GM18858 (cell line): ENCODE results near the gene RAB3C.

Experiments
- ATAC-seq: cut with Tn5 transposase; IDR thresholded peaks from one replicate; pipeline ENCODE4 v1.9.1; 2021; ENCODE audit not compliant: unreplicated experiment

The RAB3C gene

DNA sequence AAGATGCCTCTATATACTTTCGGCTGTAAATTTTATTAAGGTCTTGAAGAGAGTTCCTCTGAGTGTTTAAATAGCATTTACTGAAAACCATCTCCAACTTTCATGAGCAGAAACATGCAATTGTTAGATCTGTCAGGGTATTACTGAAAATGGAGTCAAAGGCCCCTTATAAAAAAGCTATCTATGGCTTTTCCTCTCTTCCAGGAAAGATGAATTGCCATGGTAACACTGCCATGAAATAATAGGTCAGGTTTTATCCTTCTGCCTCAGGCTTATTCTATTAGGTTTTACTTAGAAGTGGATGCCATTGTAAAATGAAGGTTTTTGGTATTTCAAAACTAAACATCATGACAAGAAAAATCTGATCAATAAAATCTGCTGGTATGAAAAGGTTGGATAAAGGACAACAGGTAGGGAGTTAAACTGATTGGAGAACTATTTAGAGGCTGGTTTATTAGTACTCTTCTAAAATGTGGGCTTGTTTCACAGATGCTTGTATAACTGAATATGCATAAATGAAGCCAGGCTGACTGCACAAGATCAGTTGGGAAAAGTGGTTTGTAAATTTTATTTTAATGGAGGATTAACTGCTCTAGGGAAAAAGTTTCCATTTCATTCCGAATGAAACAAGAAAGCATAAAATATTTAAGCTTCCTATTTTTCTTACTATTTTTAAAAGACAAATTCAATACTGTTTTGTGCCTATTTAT, 135.5 kb downstream of the RAB3C start:
- no peak for ATAC-seq

DNA sequence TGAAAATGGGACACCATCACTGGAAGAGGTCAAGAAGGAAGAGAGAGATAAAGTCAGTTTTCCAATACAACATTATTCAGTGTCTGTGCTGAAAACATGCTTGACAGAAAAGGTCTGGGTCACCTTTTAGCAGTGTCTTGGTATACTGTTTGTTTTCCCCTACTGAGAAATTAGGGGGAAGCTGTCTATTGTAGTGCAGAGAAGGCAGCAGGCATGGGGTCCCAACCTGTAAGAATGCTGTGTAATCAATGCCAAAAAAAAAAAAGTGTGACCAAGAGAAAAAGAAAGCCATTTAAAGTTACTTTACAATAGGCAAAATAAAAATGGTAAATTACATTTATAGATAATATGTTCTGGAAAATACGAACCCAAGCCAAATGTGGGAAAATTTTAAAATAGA, 139.3 kb downstream of the RAB3C start:
- no peak for ATAC-seq

DNA sequence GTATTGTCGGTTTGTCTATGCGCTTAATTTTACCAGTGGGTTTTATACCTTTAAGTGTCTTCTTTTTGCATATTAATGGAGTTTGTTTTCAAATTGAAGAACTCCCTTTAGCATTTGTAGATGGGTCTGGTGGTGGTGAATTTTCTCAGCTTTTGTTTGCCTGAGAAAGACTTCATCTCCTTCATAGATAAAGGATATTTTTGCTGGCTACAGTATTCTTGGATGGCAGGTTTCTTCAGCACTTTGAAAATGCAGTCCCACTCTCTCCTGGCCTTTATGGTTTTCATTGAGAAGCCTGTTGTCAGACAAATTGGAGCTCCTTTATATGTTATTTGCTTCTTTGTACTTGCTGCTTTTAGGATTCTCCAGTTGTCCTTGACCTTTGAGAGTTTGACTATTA, 142.1 kb downstream of the RAB3C start:
- no peak for ATAC-seq

DNA sequence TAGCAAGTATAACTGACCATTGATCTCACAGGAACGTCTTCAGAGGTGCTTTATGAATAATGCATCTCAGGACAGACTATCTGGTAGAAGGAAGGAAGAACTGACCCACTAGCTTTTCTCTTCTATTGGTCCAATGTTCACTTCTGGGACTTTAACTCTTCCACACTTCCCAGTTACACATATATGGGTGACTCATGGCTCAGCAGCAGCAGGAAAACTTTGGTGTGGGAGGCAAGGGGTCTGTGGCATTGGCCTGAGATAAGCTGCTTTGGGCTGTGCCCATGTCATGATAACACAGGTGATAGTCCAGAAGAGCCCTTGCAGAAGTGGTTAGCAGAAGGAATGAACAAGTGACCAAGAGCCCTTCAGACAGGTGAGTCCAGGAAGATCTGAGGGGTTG, 148.8 kb downstream of the RAB3C start:
- ATAC-seq, result no peak

DNA sequence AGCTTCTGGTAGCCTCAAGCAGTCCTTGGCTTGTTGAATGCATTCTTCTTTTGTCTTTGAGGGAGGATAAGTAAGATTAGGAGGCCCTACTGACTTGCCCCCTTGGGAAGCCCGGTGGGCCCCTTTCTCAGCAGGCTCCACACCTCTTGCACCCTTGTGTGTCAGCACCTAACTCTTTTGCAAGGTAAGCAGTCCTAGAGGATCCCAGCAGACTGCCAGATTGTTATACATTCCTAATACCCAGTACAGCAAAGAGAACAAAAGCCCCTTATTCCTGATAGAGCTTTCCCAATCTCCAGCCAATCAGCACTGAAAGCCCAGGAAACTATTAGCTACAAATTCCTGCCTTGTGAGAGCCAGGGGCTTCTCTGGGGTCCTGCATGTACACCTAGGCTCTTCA, 152.8 kb downstream of the RAB3C start:
- no peak for ATAC-seq

DNA sequence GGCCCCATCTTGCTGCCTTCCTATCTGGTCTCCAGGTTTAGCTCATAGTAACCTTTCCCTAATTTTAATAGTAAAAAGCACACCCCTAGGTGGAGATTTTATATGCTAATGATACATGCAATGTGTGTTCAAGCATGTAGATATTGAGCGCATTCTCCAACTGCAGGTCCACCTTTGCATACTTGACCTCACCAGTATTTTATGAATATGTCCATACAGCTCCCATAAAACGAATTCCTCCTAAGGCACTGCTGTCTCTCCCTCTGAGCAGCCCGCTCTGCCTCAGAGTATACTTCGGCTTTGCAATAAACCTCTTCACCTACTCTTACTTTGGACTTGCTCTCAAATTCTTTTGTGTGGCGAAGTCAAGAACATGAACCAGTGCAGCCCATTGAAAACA, 153.3 kb downstream of the RAB3C start:
- ATAC-seq, result no peak

DNA sequence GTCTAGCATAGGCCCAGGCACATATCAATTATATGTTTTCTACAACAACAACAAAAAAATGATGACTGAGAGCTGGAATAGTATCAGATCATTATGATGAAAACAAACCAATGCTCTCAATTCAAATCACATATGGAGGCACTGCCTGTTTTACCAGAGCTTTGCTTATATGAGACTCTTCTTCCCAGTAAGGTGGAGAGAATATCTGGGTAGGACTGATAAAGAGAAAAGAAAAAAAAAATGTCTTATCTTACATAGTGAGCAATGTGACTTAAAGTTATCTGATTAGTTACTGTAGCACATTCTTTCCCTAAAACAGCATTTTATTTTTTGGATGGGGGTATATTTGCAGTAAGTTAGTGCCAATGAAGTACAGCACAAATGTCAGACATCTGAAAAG, 154.8 kb downstream of the RAB3C start:
- no peak for ATAC-seq

DNA sequence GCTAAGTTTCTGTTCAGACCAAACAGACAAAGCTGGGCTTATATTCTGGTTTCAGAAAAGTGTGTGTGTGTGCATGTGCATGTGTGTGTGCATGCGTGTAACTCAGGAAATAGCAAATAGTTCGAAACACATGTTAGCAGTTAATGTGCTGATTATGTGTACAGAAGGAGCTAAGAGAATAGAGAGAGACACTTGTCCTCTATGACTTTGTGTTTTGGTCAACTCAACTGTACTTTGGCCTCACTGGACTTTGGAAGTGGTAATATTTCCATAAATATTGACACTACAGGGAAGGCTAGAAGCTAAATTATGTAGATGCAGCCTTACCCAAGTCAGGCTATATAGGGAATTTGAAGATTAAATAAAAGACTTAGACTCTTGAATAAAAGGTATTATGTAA, 155.5 kb downstream of the RAB3C start:
- no peak for ATAC-seq

DNA sequence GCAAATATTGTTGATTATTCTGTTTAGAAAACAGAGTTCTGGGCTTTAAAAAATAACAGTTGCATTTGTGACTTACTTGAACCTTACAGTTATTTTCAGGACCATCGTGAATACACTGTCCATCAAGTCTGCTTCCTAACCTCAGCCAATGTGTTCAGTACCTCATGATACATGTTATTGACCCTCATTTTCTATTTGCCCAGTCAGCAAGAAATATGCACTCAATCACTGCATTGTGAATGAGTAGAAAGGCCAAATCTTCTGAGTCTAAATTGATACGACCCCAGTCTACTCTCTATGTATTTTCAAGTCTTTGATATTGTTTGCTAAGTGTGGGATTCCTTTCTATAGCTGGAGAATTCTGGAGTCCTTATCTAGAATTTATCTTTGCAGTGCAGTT, 156.2 kb downstream of the RAB3C start:
- ATAC-seq, result no peak

DNA sequence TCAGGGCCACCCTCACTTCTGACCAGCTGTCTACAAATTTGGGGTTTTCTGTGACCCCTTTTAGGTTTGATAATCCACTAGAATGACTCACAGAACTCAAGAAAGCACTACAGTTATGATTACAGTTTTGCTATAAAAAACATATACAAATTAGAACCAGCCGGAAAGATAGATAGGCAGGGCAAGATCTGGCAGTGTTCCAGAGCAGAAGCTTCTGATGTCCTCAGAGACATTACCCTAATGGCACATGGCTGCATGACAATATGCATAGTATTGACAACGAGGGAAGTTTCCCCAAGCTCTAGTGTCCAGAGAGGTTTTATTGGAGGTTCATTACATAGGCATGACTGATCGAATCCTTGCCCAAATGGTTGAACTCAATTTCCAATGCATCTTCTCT, 158.1 kb downstream of the RAB3C start:
- ATAC-seq, result no peak

DNA sequence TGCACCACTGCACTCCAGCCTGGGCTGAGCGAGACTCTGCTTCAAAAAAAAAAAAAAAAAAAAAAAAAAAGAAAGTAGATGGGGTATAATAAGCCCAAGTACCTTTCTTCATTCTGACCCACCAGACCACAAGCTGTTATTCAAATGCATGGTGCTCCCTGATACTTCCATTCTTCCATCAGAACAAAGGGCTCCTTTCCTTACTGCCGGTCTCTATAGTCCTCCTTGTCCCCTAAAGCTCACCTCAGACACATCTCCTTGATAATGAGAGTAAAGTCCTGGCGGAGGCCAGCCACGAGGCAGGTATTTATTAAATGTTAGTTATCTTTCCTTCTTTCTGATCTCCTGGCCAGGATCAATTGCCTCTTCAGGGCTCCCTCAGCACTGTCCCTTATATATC, 162.5 kb downstream of the RAB3C start:
- ATAC-seq, result no peak

DNA sequence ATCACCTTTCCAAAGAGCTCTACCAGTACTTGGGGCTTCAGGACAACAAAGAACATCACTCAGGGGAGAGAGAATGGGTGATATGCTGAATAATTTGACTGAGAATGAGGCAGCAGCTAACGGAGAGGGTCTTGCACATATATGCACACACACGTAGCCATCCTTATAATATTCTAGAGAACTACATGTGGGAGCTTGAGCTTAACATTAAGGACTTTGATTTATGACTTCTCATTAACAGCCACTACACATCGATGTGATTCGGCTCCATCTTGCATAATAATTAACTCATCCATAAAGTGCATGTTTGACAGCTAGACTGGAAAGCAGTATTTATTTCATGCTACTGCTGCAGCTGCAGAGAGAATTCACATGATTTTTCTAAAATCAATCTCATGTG, 163.4 kb downstream of the RAB3C start:
- ATAC-seq, result no peak

DNA sequence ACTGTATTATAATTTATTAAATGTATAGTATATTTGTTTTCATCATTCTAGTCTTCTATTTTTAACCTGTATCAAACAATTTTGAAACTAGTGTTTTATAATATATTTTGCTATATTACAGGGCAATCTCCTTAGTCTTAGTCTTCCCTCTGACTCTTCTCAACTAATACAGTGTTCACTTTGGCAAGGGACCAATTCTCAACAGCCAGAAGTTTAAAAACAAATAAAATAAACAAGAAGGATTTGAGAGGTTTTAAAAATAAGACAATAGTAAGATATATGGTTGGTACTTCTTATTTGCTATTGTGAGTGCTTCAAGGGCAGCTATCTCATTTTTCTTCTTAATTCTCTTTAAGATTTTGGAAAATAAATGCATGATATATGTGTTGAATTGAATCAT, 167.2 kb downstream of the RAB3C start:
- ATAC-seq, result no peak

DNA sequence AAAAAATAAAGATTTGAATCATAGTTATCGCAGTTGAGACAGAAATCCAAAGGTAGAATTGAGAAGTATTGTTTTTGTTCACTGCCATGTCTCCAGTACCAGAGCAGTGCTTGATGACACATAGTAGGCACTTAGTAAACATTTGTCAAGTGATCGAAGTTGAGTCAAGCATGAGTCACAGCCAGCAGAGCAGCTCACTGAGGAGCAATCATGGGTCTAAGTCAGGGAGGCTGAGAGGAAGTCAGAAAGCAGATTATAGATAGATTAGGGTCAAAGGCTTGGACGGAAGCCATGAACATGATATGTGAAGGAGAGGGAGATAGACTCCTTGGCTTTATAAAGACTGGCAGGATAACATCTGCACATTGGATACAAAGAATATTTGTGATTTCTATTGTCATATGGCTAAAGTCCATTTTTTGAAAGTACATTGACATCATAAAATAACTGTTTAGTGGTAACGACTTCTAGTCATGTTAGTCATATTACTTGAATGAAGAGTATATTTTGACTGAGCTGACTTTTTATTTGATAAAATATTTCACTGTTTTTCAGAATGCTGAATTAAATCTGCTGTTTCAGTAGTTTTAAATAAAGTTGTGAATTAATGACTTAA, 168.5 kb downstream of the RAB3C start:
- no peak for ATAC-seq

DNA sequence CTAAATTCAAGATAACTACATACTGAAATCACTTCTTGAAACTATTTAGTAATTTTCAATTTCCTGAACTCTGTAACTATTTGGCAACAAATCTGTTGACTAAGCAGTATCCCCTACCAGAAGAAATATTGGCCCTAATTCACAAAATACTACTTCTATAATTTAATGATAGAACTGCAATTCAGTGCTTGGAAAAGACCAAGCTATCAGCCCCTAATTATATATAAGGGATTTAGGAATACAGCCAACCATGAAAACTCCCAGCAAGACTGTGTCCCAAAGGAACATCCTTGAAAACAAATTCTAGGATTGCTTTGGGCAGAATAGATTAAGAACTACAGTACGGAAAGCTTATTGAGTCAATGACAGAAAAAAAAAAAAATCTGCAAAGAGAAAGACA, 169.2 kb downstream of the RAB3C start:
- ATAC-seq, result no peak

DNA sequence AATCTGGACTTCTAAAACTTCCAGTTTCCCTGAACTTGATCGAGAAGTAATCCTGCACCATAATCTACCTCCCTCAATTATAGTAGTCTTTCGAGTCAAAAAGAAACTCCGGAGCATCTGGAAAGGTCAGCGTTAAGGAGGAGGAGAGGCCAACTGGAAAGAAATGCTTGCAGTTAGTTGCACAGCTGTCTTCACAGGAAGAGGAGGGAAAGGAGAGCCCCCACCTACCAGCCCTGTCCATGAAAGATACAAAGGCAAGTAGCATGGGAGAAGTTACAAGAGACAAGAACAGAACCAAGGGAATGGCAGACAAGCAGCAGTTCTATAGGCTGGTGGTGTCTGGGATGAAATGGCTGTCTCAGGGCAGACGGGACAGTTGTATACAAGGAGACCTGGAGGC, 170.6 kb downstream of the RAB3C start:
- ATAC-seq, result no peak

DNA sequence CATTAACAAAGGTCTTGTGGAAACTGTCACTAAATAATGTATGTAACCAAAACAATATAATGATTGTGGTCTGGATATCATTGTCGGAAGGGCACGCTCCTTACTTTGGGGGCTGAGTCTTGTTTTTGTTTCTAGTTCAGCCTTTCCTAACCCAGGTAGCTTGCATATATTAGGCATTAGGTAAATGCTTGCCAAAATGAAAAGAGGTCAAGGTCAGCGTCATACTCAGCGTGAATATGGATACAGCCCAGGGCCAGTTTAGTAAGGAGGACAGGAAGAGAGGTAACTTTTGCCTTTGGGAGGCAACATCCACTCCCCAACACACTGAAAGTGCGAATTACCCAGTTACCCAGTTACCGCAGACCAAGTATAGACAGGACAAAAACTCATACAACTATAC, 171.4 kb downstream of the RAB3C start:
- no peak for ATAC-seq

DNA sequence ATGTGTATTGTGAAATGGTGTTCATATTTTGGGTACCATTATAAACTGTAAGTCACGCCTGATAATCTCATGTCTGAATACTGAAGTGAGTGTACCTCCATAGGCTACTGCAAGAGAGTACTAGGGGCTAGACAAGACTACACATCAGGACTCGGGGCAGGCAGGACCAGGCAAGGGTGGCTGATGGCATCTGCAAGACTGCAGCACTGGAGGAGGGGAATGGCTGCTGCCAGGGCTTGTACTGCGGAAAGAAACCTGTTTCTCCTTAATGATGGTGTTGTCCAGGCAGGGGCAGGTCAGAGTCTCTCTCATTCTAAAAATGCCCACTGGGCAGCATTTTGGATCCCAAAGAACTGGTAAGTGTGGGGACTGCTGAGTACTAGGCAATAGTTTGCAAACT, 172.5 kb downstream of the RAB3C start:
- ATAC-seq, result no peak

DNA sequence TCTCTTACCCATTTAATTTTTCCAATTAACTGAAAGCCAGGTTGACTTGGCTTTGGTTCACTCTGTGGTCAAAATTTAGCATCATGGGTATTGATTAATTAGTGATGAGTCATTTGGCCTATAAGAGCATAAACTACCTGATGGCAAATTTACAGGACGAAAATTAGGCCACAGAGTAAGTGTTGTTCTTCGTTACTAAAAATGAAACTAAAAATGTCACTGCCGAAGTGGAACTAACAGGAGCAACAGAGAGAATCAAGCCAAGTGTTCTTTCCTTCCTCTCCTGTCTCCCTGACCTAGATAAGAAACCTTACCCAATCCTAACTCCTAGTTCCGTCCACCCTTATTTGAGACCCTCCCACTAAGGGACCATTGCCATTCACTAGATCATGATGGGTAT, 176.9 kb downstream of the RAB3C start:
- ATAC-seq, result peak; percentile 94

DNA sequence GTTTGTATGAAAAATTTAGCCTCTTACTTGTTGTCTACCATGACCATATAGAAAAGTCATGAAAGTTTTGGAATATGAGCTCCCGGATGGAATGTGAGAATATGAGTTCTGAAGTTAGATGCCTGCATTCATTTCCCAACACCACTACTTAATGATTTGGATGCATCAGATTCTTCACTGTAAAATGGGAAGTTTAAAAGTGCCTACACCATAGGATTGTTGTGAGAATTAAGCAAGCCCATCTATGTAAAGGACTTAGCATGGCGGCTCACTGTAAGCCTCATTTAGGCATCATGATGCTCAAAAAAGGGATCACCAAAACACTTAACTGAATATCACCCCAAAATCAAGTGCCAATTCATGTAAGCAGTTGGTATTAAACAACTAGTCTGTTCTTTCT, 177.3 kb downstream of the RAB3C start:
- ATAC-seq, result no peak

DNA sequence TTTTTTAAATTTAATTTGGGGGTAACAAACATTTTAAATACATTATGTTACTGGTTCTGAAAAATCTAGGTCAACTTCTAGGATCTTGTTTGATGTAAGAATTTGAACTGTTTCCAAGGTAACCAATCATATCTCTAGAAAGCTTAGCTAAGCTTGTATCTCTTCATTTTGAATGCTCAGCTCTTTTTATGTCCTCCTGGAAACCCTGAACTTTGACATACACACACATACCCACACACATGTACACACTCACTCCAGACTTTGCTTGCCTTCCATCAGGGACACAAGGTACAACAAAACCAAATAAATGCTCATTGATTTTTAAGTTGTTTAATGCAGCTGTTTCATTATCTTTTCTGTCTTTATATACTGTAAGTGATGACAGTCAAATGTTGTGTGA, 178.5 kb downstream of the RAB3C start:
- ATAC-seq, result no peak

DNA sequence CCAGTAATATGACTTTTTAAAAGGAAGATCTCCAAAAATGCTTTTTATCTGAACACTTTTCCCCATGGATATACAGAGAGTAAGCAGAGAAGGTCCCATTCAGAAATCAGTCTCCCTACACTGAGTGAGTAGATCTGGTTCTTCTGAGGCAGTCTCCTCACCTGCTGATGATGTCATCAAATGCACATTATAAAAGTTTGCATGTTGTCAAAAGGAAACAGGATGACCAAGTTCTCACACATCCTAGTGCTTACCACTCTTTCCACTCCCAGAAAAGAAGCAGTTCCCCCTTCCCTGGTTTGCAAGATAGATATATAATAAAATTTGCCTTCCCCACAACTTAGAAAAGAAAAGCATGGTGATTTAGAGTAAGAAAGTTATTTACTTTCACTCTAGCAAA, 180.5 kb downstream of the RAB3C start:
- ATAC-seq, result no peak

DNA sequence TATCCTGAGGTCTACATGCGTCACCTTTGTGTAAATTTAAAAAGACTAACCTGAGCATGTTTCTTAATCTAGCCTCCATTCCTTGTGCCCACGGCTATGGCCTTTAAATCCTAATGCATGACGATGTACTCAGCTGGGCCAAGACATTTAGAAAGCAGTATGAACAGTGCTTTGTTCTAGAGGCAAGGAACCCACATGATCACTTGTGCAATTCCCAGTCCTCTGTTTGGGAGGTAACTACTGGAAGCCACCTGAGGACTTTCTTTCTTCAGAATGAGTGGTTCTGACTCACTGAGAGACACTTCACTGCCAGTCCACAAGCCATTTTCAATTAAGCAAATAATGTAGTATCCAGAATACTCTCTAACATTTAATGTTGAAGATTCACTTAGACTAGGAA, 181.3 kb downstream of the RAB3C start:
- ATAC-seq, result no peak
